HG02642 (cell line): ENCODE measurements around the gene NAA20.
A peak's percentile ranks its signal among the peaks of the same experiment; 100 is the strongest.

Experiments used
- ATAC-seq: cut with Tn5 transposase; IDR thresholded peaks from one replicate; pipeline ENCODE4 v1.9.1; 2021; ENCODE audit warnings: mild to moderate bottlenecking; ENCODE audit not compliant: unreplicated experiment, poor library complexity

Gene NAA20

GRCh38 chr20:20014659-20015058 is 2.5 kb upstream of the NAA20 start:
- no peak for ATAC-seq

DNA sequence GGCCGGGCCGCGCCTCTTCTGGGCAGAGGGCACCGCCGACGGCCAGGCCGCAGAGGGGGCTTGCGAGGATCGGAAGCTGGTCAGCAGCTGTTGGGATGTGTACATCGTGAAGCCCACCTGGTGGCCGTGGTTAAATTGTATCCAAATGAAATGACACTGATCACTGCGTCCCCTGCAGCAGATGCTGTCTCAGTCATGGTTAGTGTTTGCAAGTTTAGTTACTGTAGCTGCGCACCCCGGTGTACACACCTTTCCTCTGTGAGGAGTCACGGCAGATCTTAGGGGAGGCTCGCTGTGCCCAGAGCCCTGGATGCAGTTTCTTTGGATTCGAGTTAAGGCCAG is 653 bp downstream of the NAA20 start:
- ATAC-seq = peak; percentile 6

GRCh38 chr20:20018366-20018765 is 1.2 kb downstream of the NAA20 start:
- no peak for ATAC-seq

DNA sequence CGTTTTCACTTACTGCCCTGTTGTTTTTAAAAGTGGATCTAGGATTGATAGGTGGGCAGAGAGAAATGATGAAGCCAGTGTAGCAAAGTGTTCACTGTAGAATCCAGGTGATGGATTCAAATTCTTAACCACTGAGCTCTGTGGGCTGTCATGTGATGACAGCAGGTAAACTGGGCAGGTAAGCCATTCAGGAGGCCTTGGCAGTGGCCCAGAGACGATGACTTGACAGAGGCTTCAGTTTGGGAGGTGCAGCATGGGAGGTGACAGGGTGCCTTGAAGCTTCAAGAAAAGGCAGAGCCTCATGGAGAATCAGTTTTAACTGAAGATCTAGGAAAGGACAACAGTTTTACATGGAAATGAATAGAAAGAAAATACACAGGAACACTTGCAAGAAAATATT is 2.0 kb downstream of the NAA20 start:
- no peak for ATAC-seq

GRCh38 chr20:20020908-20021307 is 3.7 kb downstream of the NAA20 start:
- no peak for ATAC-seq

DNA sequence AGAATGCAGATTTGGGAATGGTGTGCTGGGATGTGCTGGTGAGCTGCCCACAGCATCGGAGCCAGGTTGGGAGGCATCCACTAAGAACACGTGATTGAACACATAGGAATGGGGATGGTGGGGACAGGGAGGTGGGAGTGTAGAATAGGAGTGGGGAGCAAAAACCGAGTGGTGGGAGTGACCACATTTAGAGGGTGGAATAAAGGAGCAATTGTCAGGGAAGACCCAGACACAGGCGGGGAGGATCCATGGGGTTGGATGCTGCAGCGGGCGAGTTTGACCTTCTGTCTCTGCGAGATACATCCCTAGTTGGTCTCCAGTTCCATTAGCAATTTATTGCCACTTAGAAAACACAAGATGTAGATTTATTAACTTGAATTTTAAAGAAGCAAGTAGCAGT is 4.7 kb downstream of the NAA20 start:
- ATAC-seq = no peak

DNA sequence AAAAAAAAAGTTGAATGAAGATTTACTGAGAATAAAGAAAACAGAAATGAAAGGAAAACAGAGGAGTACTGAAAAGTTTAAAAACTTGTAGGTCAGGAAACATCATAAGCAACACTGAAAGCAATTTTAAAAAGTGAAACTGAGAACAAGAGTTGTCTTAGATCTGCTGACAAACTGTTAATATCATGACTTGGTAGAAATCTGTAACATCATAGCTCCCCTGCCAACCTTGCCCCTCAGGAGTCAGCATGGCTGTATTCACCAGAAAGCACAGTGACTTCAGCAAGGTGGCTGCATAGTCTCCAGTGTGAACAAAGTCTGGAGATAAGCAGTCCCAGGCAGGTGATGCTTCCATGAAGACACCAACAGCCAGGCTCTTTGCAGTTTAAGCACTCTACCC is 5.3 kb downstream of the NAA20 start:
- ATAC-seq = peak; percentile 52

DNA sequence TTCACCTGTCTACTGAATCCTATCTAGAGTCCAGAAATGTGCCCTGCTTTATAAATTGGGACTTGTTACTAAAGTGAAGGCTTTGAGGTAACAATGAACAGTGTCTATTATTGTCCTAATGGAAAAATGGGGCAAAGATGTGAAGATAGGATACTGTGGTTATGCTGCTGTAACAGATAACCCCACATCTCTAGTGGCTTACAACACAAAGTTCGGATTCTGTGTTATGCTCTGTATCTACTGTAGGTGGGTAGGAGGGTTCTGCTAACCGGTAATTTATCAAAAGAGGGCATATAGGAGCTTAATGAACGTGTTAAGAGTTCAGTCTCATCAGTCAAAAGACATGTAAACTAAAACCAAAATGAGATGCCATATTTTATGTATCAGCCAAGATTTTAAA is 6.2 kb downstream of the NAA20 start:
- ATAC-seq = no peak

DNA sequence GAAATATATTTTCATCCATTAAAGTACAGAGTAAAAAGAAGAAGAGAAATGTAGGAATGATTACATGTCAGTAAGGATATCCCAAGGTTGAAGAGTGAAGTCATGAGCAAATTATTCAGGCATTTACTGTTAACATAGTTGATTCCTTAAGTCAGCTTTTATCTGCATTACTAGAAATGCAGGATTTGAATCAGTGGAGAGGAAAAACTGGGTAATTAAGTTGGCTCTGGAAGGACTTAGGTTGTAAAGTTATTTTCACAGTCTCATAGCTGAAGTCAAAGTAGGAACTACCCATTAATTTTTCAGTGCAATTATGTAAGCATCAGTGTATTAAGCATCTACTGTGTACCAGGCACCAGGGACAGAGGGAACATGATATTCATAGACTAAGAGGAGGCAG is 7.8 kb downstream of the NAA20 start:
- ATAC-seq = no peak

DNA sequence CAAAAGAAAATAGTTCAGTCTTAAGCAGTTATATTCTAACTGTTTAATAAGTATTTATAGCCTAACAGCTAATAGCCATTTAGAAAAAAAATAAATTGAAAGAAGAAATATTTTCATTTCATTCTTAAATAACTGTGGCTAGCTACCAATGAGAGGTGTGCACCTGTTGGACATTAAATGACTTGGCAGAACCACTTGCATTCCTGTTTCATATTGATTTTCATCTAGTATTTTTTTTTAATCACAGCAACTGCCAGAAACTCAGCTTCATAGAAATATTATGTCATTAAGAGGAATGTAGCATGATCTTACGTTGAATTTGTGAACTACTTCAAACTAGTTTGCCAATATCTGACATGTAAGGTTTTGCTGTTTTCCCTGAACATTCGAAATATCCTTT is 10.1 kb downstream of the NAA20 start:
- ATAC-seq = no peak

GRCh38 chr20:20031790-20032189 is 14.6 kb downstream of the NAA20 start:
- ATAC-seq = no peak

- no peak for ATAC-seq
Observed at GRCh38 chr20:20034486-20034885, 17.3 kb downstream of the NAA20 start.

DNA sequence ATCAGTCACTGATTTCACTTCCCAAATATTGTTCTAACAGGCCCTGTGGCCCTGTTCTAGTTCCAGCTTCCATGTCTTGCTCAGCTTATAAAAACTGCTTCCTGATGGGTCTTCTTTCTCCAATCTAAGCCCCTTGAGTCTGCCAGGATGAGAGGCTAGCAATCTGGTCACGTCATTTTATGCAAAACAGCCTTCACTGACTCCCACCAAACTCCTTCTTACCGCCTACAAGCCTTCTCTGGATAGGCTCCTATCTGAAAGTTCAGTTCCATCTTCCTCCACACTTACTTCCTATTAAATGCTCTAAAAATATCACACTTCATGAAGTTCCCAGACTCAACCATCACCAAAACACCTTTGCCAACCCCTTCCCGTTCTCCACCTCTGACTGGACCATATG is 19.6 kb downstream of the NAA20 start:
- no peak for ATAC-seq

- no peak for ATAC-seq
Observed at GRCh38 chr20:20037960-20038359, 20.8 kb downstream of the NAA20 start.

DNA sequence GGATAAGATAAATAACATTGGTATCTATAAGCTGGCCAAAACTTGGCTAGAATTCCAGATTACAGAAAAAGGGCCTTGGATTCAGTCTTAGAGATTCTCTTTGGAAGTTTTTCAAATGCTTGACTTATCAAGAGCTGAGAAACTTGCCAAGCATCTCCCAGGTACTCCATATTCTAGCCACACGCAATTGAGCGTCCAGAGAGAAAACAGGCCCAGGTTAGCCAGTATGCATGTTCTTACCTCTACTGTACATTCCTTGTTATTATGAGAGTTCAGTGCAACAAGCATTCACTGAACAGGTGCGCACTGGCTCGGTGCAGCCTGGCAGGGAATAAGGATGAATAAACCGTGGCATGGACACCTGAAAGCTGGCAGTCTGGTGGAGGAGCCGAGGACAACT is 21.4 kb downstream of the NAA20 start:
- no peak for ATAC-seq

DNA sequence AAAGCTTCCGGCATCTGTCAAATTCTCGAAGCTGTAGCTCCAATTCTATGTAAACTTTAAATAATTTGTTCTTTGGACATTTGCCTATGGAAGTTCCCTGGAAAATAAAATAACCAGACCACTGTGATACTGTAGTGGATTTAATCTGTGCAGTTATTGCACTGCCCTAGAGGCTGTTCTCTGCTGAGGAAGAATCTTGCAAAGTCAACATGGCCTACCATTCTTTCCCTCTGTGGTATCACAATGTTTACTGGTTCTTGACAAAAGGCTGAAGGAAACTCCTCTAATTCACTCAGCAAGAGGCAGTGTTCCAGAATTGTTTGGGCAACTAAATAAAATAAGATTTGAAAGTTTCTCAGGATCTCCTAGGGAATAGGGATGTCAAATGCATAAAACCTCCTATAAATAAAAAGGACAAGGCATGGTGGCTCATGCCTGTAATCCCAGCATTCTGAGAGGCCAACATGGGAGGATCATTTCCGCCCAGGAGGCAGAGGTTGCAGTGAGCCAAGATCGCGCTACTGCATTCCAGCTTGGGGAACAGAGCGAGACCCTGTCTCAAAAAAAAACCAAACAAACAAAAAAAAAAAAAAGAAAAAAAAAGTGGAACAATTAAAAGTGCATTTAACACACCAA is 22.7 kb downstream of the NAA20 start:
- ATAC-seq = no peak

GRCh38 chr20:20051767-20052073 is 34.6 kb downstream of the NAA20 start:
- ATAC-seq = no peak

DNA sequence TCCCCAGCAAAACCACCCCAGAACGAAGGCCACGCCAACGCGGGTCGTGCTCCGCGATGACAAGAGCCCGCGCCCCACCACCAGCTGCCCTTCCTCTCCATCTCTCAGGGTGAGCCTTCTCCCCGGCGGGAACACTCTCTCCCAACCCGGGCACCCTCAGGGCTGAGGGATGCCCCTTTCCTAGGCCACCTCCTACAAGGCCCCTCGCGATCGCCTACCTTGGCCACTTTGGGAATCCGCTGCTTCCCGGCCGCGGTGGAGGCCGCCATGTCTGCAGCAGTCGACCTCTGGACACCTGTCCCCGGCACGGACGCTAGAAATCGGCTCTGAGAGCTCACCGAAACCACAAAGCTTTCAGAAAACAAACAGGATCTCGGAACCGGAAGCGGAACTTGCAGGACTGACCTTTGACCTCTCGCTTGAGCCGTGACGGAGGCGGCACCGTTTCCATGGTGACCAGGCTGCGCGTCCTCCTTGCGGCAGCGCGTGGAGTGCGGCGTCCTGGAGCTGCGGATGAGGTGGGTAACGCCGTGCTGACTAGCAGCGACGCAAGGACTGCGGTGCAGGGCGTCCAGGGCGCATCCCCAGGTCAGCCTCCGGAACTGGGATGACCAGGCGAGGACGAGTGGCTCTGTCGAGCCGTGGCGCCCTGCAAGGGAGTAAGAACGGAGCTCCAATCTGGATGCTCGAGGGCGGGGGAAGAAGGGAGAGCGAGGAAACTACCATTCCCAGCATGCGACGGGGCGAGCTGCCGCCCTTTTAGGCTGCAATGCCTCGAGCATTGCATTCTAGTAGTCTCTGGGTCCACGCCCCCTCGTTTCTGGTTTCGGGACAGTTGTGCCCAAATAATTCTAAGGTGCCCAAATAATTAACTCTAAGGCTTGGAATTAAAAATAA is 35.2 kb downstream of the NAA20 start, which contains the start of the genes CFAP61 and CRNKL1:
Gene CFAP61, plus strand, starts transcription at position 459 of the 897 bp plus-strand sequence. CDS start 4,122 bp downstream, outside the sequence.
Gene CRNKL1, minus strand, starts transcription at position 393 of the 897 bp plus-strand sequence. Its CDS starts 124 bp downstream, at position 269.
- ATAC-seq = peak; percentile 97

GRCh38 chr20:20060234-20060998 is 43.3 kb downstream of the NAA20 start:
- ATAC-seq = no peak

- ATAC-seq = no peak
Observed at GRCh38 chr20:20063941-20064702, 47.0 kb downstream of the NAA20 start.
